Measurements from ENCODE around the gene STARD3. TPM values are rescaled to one million over a fixed set of nuclear protein-coding genes. Genes with fewer than 3 reads are reported as not detected.
"Not testable (repeated sequence)": the region's sequence is repeated elsewhere in the genome, so short reads cannot be mapped to it uniquely, and the experiment has no call there.

The STARD3 gene
- total RNA-seq, 6 experiments from 2014 or later: 44.0 to 52.3 (median 46.3) TPM

GRCh38 chr17:39709998-39710964 is 73.3 kb downstream of the STARD3 start:
- peaks cover 2% of the 10 kb centered on the region; the same call in 1 of the 2 replicates for H3K27me3 Mint-ChIP-seq (ENCODE audit: insufficient read depth)
- no peaks in the 10 kb centered on the region for H3K9me3 Mint-ChIP-seq
- no peak for TF ChIP-seq CTCF (IDR thresholded peaks at IDR 0.05)
- DNase-seq: no peak
- H3K4me1 Mint-ChIP-seq (ENCODE audit: low read depth): no peaks in the 10 kb centered on the region
- no peak overlapping the region for H3K4me3 Mint-ChIP-seq
- peaks cover 4% of the 10 kb centered on the region; the same call in 1 of the 2 replicates for H3K36me3 Mint-ChIP-seq (ENCODE audit: low read depth)
- no peak overlapping the region for H3K27ac Mint-ChIP-seq

- H3K4me3 Mint-ChIP-seq; H3K9me3 Mint-ChIP-seq; H3K27ac Mint-ChIP-seq; H3K27me3 Mint-ChIP-seq (ENCODE audit: insufficient read depth); H3K36me3 Mint-ChIP-seq (ENCODE audit: low read depth); DNase-seq; H3K4me1 Mint-ChIP-seq (ENCODE audit: low read depth): not testable (repeated sequence)
Observed at GRCh38 chr17:39711071-39711470, 74.1 kb downstream of the STARD3 start.

- H3K27me3 Mint-ChIP-seq (ENCODE audit: insufficient read depth): peaks cover 2% of the 10 kb centered on the region; the same call in 1 of the 2 replicates
- DNase-seq: no peak
- no peaks in the 10 kb centered on the region for H3K4me1 Mint-ChIP-seq (ENCODE audit: low read depth)
- H3K9me3 Mint-ChIP-seq: no peaks in the 10 kb centered on the region
- no peak for TF ChIP-seq CTCF (IDR thresholded peaks at IDR 0.05)
- no peak overlapping the region for H3K27ac Mint-ChIP-seq
- H3K36me3 Mint-ChIP-seq (ENCODE audit: low read depth): peaks cover 4% of the 10 kb centered on the region; the same call in 1 of the 2 replicates
- no peak overlapping the region for H3K4me3 Mint-ChIP-seq
Observed at GRCh38 chr17:39711851-39712250, 74.9 kb downstream of the STARD3 start.

Other genes starting within 250 kb of the STARD3 start
- 10 to 100 TPM; 13.4 to 19.5 (median 15.7) TPM for gene FBXL20, start 235.5 kb upstream of the STARD3 start, total RNA-seq (2021; fragmentation: NEBNext Ultra II Directional; extraction: Animal tissue kit (Norgen Biotek cat#: 25700))
- gene MED1, start 185.9 kb upstream of the STARD3 start, total RNA-seq (2021; fragmentation: NEBNext Ultra II Directional; extraction: Animal tissue kit (Norgen Biotek cat#: 25700)): 10 to 100 TPM; 35.7 to 40.8 (median 38.5) TPM
- gene CDK12, start 175.7 kb upstream of the STARD3 start, total RNA-seq (2021; fragmentation: NEBNext Ultra II Directional; extraction: Animal tissue kit (Norgen Biotek cat#: 25700)): 10 to 100 TPM; 42.2 to 48.5 (median 44.1) TPM
- gene NEUROD2, start 29.2 kb upstream of the STARD3 start, total RNA-seq (2021; fragmentation: NEBNext Ultra II Directional; extraction: Animal tissue kit (Norgen Biotek cat#: 25700)): not detected
- not detected for gene PPP1R1B, start 10.2 kb upstream of the STARD3 start, total RNA-seq (2021; fragmentation: NEBNext Ultra II Directional; extraction: Animal tissue kit (Norgen Biotek cat#: 25700))
- under 1 TPM; 0.09 to 0.51 (median 0.14) TPM for gene TCAP, start 28.2 kb downstream of the STARD3 start, total RNA-seq (2021; fragmentation: NEBNext Ultra II Directional; extraction: Animal tissue kit (Norgen Biotek cat#: 25700))
- gene PNMT, start 31.3 kb downstream of the STARD3 start, total RNA-seq (2021; fragmentation: NEBNext Ultra II Directional; extraction: Animal tissue kit (Norgen Biotek cat#: 25700)): under 1 TPM in 1 of 6 experiments, not detected in 5; 0.26 TPM
- gene PGAP3, start 50.9 kb downstream of the STARD3 start, total RNA-seq (2021; fragmentation: NEBNext Ultra II Directional; extraction: Animal tissue kit (Norgen Biotek cat#: 25700)): 10 to 100 TPM in 5 of 6 experiments, 1 to 10 TPM in 1; 9.9 to 15.5 (median 12.7) TPM
- gene ERBB2, start 62.9 kb downstream of the STARD3 start, total RNA-seq (2021; fragmentation: NEBNext Ultra II Directional; extraction: Animal tissue kit (Norgen Biotek cat#: 25700)): 10 to 100 TPM; 51.9 to 67.2 (median 61.0) TPM
- gene MIEN1, start 93.4 kb downstream of the STARD3 start, total RNA-seq (2021; fragmentation: NEBNext Ultra II Directional; extraction: Animal tissue kit (Norgen Biotek cat#: 25700)): 10 to 100 TPM; 56.9 to 70.3 (median 66.0) TPM
- gene GRB7, start 100.8 kb downstream of the STARD3 start, total RNA-seq (2021; fragmentation: NEBNext Ultra II Directional; extraction: Animal tissue kit (Norgen Biotek cat#: 25700)): not detected
- gene IKZF3, start 227.2 kb downstream of the STARD3 start, total RNA-seq (2021; fragmentation: NEBNext Ultra II Directional; extraction: Animal tissue kit (Norgen Biotek cat#: 25700)): not detected
- not detected for gene ZPBP2, start 231.1 kb downstream of the STARD3 start, total RNA-seq (2021; fragmentation: NEBNext Ultra II Directional; extraction: Animal tissue kit (Norgen Biotek cat#: 25700))

Data from HFFc6 (cell line).